ACHN (cell line): ENCODE measurements around the gene CCDC61.

Source experiments
- DNase-seq: peaks from one replicate; pipeline ENCODE4 v3.0.0-alpha.2; 2015
- in situ Hi-C: cut with HindIII; loops from 2 replicates; pipeline ENCODE4 v1.10.0; 2017; ENCODE audit warnings: low sequenced_read_pairs, low pct_ligation_motif_present, low pct_unique_long_range_greater_than_20kb

CCDC61 gene

GRCh38 chr19:46030812-46031550, 35.7 kb downstream of the CCDC61 start:
- in situ Hi-C loops = no loop called here
- DNase-seq = no peak

DNA sequence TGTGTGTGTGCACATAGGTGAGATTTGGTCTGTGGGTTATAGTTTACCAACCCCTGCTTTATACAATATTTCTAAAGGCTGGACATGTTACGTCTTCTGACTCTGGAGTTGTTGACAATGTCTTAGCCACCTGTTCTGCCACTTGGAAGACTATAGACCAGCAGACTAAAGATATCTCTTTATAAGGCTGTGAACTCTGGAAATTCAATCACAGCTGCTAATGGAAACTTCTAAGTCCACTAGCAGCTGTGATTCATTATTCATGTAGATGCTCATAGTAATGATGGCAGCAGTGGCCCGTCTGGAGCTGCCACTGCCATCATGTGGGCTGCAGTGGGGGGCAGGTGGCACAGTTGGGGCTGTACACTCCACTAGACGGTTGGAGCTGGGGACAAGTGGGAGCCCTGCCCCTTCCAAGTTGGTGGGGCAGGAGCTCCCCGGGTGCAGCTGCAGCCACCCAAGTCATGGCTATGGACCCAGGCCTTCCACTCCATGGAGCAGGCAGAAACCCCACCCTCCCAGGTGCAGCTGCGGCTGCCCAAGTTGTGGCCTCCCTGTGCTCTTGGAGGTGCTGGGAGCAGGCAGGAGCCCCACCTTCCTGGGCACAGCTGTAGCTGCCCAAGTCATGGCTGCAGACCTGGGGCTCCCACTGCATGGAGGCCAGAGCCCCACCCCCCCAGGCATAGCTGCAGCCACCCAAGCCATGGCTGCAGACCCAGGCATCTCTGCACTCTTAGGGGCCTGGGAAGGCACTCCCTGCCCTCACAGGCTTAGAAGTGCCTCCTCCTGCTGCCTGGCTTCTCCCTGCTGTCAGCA, 36.7 kb downstream of the CCDC61 start:
- in situ Hi-C loops = no loop called here
- DNase-seq = no peak

- DNase-seq = no peak
- in situ Hi-C loops = no loop called here
Measured at GRCh38 chr19:46032597-46033025, 37.3 kb downstream of the CCDC61 start.

DNA sequence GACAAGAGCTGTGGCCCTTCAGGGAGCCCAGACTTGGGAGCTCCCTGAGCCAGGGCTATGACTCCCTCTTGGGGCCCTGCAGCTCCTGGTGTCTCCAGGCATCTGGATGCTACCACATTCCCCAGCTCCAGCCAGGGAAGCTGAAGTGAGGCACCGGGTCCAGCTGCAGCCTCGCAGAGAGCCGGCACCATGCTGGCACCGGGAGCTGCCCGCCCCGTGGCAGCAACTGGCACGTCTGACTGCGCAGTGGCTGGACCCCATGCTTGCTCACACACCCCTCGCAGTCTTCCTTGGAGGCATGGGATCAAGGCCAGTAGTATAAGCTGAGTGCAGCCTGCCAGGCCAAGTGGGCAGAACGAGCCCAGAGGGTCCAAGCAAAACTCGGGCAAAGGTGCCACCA, 38.1 kb downstream of the CCDC61 start:
- in situ Hi-C loops = no loop called here
- no peak for DNase-seq

DNA sequence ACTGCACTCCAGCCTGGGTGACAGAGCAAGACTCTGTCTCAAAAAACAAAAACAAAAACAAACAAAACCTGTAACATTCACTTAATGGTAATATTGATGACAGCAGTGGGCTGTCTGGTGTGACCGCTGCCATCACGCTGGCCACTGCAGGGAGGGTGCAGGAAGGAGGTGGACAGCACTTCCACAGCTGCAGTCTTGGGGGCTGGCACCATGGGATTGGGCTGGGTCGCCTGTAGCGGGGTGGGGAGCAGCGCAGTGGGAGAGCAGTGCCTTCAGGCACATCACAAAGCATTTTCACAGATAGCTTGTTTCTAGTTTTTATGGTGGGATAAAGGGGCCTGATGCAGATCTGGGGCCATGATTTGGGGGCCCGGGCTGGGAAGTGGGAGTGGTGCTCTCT, 40.3 kb downstream of the CCDC61 start:
- no peak for DNase-seq
- in situ Hi-C loops = no loop called here

- in situ Hi-C loops = no loop called here
- DNase-seq = no peak
Measured at GRCh38 chr19:46035986-46036743, 40.9 kb downstream of the CCDC61 start.

GRCh38 chr19:46036744-46037128, 41.5 kb downstream of the CCDC61 start:
- DNase-seq = no peak
- in situ Hi-C loops = no loop called here

- no peak for DNase-seq
- in situ Hi-C loops = no loop called here
Measured at GRCh38 chr19:46040125-46040524, 44.9 kb downstream of the CCDC61 start.

- in situ Hi-C loops = no loop called here
- no peak for DNase-seq
Measured at GRCh38 chr19:46040952-46041500, 45.8 kb downstream of the CCDC61 start, which contains the start of gene IGFL4. TSS of gene IGFL4 (minus strand) at chr19:46041002. CDS start at chr19:46040962, 40 bp downstream.

DNA sequence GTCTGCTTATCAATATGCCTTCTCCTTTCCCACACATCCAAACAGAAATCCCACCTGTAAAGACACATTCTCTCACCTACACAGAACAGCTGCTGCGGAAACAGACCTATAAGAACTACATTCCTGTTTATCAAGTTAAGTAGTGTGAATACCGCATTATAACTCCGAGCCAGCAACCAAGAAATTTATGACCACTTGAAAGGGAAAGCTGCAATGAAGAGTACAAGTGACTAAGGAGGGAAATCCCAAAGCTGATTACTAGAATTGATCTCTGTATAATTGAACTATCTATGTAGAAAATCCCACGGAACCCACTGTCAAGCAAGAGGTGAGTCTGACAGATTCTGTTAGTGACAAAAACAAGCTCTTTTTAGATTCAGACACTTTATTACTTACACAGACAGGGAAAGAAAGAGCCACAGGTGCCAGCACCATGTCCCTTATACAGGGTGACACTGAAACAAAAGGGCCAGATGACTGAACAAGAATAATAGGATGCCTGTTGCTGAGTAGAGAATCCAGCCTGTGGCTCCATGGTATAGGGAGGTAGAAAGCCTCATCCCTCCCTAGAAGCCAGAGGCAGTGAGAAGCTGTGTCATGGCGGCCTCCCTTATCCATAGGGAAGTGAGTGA, 47.1 kb downstream of the CCDC61 start:
- in situ Hi-C loops = no loop called here
- no peak for DNase-seq

GRCh38 chr19:46043519-46043918, 48.3 kb downstream of the CCDC61 start:
- DNase-seq = no peak
- in situ Hi-C loops = no loop called here

- in situ Hi-C loops = no loop called here
- DNase-seq = no peak
Measured at GRCh38 chr19:46049597-46049996, 54.3 kb downstream of the CCDC61 start.

DNA sequence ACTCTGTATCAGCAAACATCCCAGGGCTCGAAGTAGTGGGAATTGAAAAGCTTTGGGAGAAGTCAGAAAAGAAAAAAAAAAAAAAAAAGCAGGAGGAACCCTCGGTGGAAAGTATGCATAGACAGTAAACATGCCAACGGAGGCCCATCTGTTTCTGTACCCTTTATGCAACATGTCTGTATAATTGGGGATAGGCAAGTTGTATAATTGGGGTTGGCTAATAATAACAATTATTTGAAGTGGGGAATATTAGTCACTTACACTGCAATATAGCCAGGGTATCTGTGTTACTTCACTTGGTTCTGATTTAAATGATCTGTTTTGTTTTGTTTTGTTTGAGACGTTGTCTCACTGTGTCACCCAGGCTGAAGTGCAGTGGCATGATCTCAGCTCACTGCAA, 57.6 kb downstream of the CCDC61 start:
- in situ Hi-C loops = no loop called here
- DNase-seq = no peak

DNA sequence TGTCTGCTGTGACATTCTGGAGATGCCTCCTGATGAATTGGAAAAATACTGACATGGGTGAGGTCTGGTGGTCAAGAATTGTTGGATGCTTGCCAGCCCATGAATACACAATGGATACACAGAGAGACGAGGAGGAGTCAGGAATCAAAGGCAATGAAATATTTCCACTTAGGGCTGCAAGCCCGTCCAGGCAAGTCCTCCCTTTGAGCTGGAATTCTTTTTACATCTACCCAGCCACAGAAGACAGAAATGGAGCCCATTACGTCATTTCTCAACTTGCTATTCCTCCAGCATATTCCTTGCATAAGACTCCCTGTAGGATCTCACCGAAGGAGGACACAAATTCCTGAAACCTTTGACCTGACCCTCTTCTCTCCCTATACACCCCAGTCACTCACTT, 61.3 kb downstream of the CCDC61 start:
- in situ Hi-C loops = no loop called here
- no peak for DNase-seq

- no peak for DNase-seq
- in situ Hi-C loops = no loop called here
Measured at GRCh38 chr19:46058778-46059177, 63.5 kb downstream of the CCDC61 start.

DNA sequence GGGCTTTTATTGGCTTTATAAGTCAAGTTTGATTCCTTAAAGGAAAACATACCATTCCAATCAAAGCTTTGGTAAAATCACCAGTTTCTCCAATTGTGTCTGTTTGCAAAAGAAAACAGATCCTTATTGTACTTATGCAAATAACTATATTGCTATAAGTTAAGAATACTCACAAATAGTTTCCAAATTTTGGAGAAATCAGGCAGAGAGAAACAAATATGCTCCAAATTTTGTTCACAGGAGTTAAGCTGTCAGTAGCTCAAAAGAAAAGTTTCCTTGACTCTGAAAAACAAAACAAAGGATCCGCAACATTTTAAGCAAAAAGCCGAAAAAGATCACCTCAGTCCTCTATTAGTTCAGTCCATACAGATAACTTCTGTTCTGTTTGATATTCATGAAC, 64.7 kb downstream of the CCDC61 start:
- no peak for DNase-seq
- in situ Hi-C loops = no loop called here

- no peak for DNase-seq
- in situ Hi-C loops = no loop called here
Measured at GRCh38 chr19:46063201-46063600, 67.9 kb downstream of the CCDC61 start.

DNA sequence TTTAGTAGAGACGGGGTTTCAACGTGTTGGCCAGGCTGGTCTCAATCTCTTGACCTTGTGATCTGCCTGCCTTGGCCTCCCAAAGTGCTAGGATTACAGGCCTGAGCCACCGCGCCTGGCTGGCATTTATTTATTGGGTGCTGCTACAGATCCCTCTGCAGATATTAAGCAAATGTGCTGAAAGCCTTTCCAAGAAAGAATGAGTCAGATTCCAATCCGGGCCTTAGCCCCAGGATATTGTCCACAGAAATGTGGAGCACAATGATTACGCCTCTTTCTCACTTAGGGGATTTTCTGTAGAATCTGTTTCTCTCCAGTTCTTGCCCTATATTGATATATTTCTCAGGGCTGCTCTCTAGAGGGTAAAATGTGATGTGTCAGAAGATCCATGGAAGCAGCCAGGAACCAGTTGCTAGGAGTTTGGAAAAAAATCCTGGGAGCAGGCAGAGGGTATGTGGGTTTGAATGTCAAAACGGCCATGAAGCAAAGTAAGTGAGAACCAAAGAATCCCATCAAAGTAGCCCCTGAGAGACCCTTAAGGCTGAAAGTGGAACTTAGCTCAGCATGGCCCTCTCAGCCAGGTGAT, 70.3 kb downstream of the CCDC61 start:
- DNase-seq = no peak

More for the DNA sequence above, 70.3 kb downstream of the CCDC61 start:
- in situ Hi-C loops = no loop called here
